T1000 (cell line): Measurements from ENCODE around the gene HLF.
"Not testable (repeated sequence)": the region's sequence is repeated elsewhere in the genome, so short reads cannot be mapped to it uniquely, and the experiment has no call there.

Experiments
- DNase-seq: peaks from one replicate; lab custom pipeline; 2025; ENCODE audit warnings: mixed read lengths; lab: John Stamatoyannopoulos, UW

HLF gene

DNA sequence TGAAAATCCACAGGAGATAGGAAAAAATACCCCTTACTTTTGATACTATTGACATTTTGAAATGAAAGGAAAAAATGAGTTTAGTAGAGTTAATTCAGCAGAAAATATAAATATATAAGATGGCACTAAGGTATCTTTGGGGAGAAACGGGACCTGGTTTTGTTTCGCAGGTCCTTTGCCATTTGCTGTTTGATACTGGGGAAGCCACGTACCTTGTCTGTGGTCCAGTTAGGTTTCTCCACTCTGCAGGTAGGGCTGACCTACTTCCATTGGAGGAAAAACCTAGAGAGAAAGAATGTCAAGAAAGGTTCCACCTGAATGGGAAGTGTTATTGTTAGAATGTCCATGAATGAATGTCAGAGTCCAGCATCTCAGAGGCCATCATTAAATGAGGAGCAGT is 48.1 kb downstream of the HLF start:
- no peak for DNase-seq

DNA sequence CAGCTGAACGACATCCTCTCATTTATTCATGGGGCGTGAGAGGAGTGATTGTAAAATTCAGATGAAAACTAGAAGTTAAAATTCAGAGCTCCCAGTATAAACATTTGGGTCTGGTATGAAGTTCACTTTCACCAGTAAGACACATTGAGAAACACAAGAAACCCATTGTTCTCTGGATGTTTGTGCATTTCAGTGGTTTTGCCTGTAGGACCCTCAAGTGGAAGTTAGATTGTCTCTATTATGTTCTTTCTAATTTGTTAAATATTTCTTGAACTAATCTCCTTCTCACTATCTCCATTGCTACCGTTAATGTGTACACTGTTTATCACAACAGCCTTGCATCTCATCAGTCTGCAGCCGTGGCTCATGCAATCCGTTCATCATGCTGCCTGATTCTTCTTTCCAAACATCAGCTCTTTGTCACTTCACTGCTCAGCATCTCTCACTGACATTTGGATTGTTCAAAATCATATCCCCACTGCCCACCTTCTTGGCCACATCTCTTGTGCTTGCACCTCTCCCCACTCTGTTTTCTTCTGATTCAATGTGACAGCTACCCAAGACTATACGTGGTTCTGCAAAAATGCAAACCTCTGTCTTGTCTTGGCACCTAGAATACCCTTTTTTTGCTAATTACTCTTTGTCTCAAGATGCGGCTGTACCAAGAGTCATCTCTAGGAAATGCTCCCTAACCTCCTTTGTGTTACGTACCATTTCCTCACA is 49.5 kb downstream of the HLF start:
- no peak for DNase-seq

DNA sequence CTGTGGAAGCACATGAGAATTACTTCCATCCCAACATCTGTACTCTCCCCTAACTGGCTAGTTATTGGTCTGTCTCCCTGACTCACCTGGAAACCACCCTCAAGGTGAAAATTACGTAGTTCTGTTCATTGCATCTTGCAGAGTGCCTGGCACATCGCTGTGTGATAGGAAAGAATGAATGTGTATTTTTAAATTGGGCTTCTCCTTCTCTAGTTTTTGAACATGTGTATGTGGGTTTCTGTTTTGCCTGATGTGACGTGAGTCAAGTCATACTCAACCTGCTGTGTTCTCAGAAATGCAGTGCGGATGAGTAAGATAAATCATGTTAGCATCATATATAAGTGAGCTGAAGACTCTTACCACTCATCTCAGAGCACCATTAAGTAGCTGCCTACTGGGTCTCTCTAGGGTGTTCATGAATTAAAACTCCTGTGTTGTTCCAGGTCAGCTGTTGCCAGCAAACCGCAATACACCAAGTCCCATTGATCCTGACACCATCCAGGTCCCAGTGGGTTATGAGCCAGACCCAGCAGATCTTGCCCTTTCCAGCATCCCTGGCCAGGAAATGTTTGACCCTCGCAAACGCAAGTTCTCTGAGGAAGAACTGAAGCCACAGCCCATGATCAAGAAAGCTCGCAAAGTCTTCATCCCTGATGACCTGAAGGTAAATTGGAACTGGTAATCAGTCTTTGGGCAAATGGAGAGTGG is 50.2 kb downstream of the HLF start:
- DNase-seq, result no peak

DNA sequence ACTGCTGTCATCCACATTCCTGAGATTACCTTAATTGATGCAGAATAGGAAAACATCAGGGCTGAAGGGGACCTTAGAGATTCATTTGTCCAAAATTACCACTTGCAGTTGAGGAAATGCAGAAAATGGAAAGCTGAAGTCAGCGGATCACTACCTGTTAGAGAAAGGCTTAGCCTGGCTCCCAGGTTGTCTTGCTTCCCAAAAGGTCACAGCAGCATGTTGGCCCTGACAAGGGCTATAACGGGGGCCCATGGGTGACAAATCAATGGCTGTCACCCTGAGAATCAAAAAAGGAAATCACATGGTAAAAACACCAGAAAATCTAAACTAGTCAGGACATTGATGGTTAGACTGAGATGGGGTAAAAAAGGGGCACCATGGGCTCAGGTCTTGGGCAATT is 51.7 kb downstream of the HLF start:
- DNase-seq, result no peak

DNA sequence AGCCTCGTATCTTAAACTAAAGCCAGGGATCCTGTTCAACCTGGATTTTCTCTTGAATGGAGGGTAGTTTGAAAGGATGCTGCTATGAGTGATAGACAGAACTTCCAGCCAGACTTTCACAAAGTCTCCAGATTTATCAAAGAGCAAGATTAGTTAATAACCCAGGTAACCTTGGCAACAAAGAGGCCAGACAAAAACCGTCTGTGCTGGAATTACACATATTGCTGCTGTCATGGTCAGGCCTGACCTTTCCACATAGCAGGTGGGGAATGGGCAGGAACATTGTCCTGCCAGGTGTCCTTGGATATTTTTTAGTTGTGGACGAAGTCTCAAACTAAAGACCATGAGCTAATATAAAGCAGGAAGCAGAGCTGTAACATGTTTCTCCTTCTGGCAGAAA is 52.5 kb downstream of the HLF start:
- DNase-seq, result no peak

DNA sequence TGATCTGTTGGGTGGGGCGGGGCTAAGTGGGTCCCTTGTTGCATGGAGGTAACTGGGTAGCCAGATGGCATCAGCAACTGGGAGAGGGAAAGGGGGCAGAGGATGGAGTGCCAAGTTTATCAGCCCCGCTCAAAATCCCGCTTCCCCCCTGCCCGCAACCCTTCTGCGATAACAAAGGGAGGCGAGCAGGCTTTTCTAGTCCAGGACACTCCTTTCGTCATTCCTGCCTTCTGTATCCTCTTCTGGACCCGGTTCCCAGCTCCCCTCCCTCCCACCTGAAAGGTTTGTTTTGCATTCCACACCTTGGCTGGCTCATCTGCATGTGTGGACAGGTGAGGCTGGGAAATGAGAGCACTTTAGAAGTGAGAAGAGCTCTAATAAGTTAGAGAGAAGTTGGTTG is 53.3 kb downstream of the HLF start:
- DNase-seq, result no peak

DNA sequence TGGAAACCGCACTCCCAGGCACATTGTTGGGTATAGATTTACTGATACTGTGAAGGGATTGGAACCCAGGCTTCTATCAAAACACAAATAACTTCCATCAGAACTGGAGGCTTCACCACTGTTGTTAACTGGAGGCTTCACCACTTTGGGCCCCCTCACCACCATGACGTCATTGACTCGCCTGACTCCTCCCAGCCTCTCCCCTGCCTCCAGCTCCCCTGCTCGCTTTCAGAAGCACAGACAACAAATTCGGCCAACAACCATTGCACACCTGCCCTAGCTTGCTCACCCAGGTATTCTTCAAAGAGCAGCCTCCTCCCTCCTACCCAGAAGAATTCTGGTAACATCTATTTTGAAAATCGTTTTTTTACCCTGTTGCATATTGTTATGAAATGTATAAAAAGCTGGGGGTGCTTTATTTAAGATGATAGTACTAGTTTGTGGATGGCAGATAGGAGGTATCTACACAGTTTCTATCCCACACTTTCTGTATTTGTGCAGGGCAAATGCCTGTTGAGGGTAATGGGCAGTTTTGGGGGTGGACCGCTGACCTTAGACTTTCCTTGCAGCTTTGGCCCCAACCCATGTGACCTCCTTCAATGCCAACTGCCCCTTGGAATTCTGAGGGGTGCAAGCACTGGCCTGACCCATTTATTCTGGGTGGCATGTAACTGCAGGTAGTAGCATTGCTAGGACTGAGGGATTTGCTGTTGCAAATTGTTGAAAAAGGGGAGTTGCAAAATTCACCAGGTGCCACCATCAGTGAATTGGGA is 54.1 kb downstream of the HLF start:
- DNase-seq, result no peak

DNA sequence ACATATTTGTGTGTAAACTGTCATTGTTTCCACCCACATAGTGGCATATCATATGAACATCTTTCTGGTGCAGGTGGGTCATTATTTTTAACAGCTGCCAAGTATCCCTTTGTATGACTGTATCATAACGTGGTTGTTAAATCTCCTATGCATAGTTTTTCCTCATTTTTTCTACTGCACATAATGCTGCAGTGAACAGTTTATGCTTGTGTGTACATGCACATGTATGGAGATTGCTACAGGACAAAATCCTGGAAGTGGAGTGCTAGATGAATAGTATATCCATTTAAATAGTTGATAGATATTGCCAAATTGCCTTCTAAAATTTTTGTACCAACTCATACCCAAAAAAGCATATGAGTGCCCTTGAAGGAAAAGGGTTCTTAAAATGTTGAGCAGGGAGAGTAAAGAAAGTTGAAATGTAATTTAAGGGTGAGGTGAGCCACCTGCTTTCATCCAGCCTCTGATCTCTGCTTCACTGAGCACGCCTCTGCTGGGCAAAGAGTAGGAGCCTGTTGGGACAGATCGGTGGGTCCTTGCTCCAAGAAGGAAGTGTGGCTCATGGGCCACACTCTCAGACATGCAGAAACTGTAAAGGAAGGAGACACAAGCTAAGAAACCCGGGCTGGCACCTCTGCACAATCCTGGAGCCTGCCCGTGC is 55.3 kb downstream of the HLF start:
- no peak for DNase-seq

DNA sequence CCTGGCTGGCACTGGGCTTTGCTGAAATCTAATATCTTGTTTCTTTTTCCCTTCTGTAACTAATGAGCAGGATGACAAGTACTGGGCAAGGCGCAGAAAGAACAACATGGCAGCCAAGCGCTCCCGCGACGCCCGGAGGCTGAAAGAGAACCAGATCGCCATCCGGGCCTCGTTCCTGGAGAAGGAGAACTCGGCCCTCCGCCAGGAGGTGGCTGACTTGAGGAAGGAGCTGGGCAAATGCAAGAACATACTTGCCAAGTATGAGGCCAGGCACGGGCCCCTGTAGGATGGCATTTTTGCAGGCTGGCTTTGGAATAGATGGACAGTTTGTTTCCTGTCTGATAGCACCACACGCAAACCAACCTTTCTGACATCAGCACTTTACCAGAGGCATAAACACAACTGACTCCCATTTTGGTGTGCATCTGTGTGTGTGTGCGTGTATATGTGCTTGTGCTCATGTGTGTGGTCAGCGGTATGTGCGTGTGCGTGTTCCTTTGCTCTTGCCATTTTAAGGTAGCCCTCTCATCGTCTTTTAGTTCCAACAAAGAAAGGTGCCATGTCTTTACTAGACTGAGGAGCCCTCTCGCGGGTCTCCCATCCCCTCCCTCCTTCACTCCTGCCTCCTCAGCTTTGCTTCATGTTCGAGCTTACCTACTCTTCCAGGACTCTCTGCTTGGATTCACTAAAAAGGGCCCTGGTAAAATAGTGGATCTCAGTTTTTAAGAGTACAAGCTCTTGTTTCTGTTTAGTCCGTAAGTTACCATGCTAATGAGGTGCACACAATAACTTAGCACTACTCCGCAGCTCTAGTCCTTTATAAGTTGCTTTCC is 56.0 kb downstream of the HLF start:
- DNase-seq, result no peak

DNA sequence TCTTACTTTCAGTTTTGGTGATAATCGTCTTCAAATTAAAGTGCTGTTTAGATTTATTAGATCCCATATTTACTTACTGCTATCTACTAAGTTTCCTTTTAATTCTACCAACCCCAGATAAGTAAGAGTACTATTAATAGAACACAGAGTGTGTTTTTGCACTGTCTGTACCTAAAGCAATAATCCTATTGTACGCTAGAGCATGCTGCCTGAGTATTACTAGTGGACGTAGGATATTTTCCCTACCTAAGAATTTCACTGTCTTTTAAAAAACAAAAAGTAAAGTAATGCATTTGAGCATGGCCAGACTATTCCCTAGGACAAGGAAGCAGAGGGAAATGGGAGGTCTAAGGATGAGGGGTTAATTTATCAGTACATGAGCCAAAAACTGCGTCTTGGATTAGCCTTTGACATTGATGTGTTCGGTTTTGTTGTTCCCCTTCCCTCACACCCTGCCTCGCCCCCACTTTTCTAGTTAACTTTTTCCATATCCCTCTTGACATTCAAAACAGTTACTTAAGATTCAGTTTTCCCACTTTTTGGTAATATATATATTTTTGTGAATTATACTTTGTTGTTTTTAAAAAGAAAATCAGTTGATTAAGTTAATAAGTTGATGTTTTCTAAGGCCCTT is 56.8 kb downstream of the HLF start:
- DNase-seq, result no peak

DNA sequence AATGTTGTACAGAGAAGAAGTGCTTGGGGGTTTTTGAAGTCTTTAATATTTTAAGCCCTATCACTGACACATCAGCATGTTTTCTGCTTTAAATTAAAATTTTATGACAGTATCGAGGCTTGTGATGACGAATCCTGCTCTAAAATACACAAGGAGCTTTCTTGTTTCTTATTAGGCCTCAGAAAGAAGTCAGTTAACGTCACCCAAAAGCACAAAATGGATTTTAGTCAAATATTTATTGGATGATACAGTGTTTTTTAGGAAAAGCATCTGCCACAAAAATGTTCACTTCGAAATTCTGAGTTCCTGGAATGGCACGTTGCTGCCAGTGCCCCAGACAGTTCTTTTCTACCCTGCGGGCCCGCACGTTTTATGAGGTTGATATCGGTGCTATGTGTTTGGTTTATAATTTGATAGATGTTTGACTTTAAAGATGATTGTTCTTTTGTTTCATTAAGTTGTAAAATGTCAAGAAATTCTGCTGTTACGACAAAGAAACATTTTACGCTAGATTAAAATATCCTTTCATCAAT is 57.8 kb downstream of the HLF start:
- no peak for DNase-seq

DNA sequence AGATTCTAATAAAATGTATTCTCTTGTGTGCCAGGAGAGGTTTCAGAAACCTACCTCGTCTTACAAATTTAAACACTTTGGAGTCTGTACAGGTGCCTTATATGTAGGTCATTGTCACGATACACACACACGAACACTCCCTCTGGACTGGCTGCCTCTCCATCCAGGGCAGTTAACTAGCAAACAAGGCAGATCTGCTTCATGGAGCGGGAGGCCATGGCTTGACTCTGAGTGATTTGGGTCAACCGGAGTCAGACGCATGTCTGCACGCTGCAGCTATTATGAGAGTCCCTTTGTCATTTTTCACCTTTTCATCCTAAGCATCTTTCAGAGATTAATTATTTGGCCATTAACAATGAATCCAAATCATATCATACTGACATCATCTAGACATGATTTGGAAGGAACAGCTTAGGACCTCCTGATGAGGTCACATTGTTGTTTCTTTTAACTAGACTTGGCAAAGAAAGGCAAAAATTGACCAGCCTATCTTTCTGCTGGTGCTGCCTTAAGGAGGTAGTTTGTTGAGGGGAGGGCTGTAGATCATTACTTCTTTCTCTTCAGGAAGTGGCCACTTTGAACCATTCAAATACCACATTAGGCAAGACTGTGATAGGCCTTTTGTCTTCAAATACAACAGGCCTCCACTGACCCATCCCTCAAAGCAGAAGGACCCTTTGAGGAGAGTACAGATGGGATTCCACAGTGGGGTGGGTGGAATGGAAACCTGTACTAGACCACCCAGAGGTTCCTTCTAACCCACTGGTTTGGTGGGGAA is 58.9 kb downstream of the HLF start:
- no peak for DNase-seq

DNA sequence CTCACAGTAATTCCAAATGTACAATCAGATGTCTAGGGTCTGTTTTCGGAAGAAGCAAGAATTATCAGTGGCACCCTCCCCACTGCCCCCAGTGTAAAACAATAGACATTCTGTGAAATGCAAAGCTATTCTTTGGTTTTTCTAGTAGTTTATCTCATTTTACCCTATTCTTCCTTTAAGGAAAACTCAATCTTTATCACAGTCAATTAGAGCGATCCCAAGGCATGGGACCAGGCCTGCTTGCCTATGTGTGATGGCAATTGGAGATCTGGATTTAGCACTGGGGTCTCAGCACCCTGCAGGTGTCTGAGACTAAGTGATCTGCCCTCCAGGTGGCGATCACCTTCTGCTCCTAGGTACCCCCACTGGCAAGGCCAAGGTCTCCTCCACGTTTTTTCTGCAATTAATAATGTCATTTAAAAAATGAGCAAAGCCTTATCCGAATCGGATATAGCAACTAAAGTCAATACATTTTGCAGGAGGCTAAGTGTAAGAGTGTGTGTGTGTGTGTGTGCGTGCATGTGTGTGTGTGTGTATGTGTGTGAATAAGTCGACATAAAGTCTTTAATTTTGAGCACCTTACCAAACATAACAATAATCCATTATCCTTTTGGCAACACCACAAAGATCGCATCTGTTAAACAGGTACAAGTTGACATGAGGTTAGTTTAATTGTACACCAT is 59.7 kb downstream of the HLF start:
- no peak for DNase-seq

DNA sequence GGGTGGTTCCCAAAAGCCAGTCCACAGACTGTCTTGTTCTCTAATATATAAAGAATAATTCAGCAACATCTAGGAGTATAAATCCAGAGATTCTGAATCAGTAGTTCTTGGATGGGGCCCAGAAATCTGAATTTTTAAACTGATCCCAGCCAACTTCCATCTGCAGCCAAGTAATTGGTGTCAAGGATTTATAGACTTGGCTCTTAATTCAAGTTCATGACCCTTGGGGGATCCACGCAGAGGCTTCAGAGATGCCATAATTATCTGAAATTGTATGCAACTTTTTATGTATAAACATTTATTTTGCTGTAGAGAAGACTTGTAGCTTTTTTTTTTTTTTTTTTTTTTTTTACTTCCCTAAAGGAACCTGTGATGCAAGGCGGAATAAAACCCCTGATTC is 60.6 kb downstream of the HLF start:
- DNase-seq, result no peak

DNA sequence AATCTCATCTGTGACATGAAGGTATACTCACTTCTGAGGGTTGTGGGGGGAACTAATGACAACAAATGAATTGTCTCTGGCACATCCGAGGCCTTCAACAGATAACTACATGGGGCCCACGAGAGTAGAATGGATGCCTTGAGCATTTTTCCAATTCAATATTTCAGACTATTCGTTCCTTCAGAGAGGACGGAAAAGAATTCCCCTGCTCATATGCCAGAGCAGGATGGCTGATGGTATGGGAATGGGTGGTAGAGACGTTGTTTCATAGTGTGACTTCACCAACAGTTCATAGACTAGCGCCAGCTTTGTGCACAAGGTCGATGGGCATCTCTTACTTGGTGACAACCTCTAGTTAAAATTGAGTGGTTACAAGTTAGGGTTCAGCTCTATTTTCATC is 61.3 kb downstream of the HLF start:
- DNase-seq, result no peak

DNA sequence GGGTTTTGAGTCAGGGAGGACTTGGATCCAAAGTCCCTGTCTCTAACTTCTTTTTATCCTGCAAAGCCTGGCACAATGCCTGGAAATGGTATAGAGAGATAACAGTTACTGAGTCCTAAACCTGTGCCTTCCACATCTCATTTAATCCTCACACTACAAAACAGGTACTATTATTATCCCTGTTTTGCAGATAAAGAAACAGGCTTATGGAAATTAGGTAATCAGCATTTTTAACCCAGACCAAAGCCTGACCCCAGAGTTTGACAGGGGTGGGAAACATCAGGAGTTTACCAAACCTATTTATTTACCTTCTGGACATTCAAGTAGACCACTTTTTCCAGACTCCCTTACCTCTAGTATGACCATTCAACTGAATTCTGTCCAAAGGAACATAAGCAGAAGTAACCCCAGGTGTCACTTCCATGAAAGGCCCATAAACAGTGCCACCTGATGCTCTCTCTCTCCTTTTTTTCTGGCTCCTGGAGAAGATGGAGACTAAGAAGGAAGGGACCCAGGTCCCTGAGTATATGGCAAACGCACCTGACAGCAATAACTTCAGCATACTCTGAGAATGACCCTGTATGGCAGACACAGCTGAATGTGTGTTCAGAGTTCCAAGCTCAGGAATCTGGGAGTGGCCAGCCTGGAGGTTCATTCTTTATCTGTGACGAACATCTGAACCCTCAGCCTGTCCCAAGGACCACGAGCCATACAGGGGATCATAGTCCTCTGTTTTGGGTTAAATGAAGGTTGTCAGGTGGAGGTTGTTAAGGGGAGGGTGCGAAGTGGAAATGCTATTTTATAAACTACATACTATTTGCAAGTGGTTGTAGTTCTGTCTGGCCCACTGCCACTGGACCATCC is 62.7 kb downstream of the HLF start:
- DNase-seq, result no peak

DNA sequence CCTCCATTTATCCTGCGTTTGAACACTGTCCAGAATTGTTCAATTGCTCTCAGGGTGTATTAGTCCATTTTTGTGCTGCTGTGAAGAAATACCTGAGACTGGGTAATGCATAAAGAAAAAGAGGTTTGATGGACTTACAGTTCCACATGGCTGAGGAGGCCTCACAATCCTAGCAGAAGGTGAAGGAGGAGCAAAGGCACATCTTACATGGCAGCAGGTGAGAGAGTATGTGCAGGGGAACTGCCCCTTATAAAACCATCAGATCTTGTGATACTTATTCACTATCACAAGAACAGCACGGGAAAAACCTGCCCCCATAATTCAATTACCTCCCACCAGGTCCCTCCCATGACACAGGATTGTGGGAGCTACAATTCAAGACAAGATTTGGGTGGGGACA is 63.8 kb downstream of the HLF start:
- not testable (repeated sequence) for DNase-seq

DNA sequence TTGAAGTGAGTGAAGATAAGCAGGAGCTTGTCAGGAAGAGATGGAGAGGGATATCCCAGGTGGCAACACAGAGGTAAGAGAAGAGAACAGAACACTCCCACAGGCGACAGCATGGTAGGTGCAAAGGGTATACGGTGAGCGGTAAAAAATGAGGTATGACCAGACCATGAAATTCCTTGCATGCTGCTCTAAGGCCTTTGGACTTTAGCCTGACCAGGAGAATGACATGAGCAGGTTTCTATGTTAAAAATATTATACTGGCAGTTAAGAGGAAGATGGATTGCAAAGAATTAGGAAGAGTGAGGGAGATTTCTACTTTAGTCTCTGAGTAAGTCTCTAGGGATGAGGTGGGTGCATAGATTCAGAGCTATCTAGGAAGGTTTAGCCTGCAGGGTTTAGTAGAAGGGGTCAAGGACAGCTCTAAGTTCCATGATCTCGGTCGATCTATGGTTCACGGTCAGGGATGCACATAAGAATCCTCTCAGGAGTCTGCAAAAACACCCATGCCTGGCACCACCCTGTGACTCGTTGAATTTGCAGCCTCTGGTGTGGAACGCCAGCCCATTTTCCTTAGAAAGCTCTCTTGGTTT is 65.7 kb downstream of the HLF start:
- DNase-seq, result no peak
